Stimulated activated CD8-positive, alpha-beta memory T cell treated with anti-CD3 and anti-CD28 coated beads, Interleukin-7, amount 100 ng/mL, for 24 hours (primary cell): ENCODE data around the gene NUAK2.

Source experiments
- DNase-seq: peaks from one replicate; pipeline ENCODE4 v3.0.0-alpha.2; 2020; ENCODE audit warnings: low read depth

NUAK2 gene

DNA sequence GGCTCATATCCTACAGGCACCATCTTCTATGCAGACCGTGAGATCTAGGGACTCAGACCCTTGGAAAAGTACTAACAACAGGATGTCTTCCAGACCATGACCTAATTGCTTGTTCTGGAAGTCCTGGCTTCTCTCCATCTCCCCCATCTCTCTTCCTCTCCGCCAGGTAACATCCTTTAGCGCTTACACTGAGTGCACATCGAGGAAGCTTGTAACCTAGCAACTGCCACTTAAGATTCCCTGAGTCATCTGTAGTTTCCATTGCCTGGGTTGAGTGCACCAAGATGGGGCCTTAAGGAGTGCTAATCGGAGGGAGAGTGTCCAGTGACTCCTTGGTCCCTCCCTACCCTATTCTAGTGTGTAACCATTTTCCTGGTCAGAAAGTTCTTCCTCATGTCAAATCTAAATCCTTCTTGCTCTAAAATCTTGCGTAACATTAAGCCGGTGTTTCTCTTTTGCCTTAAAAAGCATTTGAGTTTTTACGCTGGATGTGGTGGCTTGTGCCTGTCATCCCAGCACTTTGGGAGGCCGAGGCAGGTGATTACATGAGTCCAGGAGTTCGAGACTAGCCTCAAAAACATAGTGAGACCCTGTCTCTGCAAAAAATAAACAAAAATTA is 25.5 kb upstream of the NUAK2 start:
- DNase-seq, result no peak

DNA sequence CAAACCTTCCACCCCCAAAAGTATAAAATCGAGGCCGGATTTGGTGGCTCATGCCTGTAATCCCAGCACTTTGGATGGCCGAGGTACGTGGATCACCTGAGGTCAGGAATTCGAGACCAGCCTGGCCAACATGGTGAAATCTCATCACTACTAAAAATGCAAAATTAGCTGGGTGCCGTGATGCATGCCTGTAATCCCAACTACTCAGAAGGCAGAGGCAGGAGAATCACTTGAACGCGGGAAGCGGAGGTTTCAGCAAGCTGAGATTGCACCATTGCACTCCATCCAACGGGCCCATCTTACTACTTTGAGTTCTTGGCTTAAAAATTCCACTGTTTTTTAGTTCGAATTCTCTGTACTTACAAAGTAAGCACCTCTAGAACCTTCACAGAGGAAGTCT is 24.2 kb upstream of the NUAK2 start:
- no peak for DNase-seq

DNA sequence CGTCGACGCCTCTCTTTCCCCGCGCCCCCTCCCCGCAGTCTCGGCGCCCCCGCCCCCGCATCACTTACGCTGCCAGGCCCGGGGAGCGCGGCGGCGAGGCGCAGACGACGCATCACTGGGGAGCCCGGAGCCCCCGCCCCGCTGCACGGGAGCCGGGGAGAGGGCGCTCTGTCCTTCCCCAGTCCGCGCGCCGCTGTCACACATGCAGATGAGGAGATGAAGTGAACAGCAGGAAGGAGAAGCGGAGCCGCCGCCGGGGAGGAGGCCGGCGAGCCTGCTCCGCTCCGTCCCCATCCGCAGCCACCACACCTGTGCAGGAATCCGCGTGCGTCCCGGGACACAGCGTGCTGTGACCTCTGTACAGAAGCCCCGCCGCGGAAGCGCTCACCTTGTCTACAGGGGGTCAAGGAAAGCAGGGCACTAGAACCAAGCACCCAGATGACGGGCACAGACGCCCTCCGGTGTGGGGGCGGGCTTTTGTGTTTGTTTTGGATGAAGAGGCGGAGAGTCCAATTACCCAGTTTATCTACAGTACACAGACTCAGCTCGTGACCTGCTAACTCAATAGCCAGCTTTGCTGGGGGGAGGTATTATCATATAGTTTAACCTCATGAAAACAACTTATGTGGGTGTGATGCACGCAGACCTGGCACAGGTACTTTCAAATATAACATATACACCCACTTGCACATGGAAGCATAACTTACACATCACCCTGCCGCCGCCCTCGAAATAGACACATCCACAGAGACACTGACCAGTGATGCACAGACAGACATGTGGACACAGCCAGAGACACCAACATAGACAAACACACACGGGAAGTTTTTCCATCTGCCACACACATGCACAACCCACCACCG is 22.8 kb upstream of the NUAK2 start:
- DNase-seq, result no peak

DNA sequence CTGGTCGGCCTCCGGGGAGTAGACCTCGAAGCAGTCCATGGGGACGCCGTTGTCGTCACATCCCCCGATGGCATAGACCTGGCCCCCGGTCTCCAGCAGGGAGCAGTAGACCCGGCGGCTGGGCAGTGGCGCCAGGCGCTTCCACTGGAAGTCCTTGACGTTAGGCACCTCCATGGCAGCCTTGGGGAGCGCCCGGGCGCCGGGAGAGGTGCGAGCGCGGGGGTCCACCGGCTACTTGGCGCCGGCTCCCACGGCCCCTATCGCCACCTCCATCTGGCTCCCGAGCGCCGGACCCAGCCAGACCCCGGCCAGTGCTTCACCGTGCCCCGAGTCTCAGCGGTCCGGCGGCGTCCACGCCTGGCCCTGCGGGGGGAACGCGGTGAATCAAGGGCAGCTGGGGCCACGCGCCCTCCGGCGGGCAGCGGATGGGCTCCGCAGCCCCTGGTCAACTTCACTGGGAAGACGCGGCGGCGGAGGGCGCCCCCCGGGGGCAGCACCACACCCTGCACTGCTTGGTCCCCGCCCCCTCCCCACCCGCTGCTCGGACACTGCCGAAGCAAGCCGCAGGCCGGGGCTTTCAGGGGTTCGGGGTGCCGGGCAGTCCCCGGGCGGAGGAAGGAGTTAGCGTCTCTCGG is 22.0 kb upstream of the NUAK2 start:
- no peak for DNase-seq

DNA sequence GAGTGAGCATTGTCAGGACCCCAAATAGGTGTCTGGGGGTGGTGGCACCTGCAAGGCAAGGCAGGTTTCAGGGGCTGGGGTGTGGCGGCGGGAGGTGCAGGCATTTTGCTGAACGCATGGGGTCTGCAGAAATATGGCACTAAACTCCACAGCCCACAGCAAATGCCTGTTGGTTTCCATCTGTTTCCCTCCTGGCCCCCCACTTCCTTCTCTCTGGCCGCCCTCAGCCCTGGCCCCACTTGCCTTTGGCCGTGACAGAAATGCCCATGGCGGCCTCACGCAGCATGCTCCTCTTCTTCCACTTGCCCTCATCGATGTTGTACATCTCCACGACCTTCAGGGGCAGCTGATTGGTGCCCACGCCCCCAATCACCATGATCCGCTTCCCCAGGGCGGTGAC is 21.4 kb upstream of the NUAK2 start:
- DNase-seq, result no peak

DNA sequence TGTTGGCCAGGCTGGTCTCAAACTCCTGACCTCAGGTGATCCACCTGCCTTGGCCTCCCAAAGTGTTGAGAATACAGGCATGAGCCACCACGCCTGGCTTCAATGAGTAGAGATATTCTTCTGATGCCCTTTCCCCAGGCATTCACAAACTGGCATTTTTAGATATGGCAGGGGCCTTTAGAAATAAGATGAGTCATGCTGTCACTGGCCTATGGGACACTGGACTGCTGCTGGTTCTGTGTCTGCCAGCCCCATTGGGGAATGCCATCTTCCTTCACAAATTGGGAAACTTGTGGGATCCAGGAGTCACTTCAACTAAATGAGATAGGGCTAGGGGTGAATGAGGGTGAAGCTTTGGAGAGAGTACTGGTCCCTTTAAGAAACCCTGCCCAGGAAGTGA is 19.1 kb upstream of the NUAK2 start:
- DNase-seq, result no peak

DNA sequence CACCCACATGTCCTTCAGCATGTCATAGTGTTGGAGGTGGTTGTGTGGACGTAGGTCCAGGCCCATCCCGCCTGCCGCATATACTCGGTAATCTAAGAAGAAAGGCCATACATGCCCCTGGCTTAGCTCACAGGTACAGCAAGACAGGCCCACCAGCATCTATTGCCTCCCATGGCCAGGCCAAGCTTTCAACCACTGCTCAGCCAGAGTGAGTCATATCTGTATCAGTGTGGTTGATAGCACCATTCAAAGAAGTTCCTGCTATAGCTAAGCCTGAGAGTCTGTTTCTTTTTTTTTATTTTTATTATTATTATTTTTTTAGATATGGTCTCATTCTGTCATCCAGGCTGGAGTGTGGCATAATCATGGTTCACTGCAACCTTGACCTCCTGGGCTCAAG is 18.2 kb upstream of the NUAK2 start:
- no peak for DNase-seq

DNA sequence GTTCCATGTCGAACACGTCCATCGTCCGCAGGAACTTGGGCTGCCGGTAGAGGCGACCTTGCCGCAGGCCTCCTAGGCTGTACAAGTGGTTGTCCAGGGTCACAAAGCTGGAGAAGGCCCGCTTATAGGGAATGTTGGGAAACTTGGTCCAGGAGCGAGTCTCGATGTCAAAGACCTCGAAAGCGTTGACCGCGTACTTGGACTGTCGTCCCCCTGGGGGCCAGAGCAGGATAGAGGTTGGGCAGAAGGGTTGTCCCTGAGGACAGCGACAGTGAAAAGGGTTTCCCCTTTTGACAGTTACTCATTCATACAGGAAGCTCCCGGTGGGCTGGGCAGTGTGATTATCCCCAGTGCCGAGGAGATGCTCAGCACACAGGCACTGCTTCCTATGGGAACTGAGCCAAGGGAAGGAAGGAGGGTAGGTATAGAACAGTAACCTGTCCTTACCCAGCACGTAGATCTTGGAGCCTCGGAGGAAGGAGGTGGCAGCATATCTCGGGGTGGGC is 17.7 kb upstream of the NUAK2 start:
- no peak for DNase-seq

DNA sequence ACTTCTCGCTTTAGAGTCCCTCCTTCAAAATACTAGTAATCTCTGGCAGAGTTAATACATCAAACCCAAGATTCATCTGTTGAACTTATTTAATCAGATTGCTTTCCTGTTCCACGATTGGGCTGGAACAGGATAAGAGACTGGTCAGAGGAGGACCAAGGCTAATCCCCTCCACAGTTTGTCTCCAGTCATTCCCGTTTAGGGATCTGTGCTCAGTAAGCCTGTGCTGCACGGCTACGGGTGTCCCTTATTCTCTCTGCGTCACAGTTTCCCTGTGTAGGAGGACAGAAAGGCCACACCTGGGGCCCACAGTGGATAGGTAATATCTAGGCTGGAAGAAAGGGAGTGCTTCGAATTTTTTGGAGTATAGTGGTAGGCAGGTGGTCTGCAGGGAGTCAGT is 16.5 kb upstream of the NUAK2 start:
- no peak for DNase-seq

DNA sequence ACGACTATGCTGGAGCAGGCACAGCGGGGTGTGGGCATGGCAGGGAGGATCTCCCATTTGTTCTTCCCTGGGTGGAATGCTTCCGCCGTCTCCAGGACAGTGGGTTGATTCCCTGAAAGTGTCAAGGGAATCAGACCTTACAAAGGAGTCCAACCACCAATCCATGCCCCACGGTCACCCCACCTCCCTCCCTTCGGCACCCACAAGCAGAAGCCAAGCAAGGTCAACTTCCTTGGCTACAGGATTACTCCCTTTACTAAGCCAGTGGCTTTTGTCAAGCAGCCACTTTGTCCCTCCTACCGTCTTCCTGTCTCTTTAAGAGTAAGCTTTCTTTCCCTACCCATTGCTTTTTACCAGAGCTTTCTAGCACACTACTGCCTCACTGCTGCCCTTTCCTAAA is 15.9 kb upstream of the NUAK2 start:
- DNase-seq, result no peak

DNA sequence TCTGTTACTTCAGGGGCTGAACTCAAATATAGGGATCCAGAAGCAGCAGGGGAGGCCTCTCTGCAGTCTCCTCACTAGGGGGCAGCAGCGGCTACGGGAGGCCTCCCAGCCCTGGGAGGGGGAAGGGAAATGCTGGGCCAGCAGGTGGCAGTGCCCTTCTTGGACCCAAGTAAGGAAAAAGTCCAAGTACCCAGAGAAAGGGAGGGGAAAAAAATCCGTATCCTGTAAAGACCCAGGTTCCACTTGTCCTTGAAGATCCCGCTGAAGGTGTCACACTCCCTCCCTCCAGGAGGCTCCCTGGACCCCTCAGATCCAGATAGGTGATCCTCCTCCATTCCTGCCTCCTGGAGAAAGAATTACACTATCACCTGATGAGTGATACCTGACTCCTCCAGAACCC is 14.1 kb upstream of the NUAK2 start:
- DNase-seq, result peak; percentile 55

DNA sequence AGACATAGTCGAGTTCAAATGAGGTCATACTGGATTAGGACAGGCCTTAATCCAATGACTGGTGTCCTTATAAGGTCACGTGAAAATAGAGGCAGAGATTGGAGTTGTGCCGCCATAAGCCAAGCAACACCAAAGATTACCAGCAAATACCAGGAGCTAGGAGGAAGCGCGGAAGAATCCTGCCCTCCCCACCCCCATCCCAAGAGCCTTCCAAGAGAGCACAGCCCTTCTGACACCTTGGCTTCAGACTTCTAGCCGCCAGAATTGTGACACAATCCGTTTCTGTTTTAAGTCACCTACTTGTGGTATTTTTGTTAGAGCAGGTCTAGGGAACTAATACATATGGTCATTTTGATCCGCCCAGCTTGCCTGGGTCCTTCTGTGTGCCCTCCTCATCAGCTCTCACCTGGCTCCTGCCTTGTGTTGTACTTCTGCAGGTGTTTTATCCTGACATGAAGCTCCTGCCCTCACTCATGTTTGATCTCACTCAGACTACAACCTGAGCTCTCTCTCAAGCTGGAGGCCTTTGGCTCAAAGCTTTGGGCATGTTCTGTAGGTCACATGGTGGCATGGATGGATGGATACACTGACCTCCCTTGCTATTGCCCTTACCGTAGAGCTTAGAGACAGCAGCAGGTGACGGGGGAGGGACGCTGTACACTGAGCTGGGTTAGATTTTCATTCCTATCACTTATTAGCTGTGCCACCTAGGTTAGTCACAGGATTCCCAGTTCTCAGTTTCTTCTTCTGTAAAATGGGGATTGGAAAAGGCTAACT is 10.7 kb upstream of the NUAK2 start:
- no peak for DNase-seq

DNA sequence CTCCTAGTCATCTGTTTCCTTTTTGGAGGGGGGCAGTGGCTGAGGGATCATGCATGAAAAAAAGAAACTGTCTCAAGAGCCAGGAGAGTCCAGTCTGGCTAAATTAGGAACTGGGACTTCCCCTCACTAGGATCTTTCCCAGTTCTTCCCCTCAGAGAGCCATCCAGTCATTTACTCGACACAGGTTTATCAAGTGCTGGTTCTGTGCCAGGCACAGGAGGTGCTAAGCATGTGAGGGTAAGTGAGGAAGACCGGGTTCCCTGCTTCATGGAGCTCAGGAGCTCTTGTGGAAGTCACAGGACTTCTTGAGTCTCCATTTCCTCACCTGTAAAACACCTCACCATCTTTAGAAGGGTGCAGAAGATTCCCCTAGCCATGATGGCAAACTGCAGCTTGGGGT is 8.6 kb upstream of the NUAK2 start:
- DNase-seq, result no peak

DNA sequence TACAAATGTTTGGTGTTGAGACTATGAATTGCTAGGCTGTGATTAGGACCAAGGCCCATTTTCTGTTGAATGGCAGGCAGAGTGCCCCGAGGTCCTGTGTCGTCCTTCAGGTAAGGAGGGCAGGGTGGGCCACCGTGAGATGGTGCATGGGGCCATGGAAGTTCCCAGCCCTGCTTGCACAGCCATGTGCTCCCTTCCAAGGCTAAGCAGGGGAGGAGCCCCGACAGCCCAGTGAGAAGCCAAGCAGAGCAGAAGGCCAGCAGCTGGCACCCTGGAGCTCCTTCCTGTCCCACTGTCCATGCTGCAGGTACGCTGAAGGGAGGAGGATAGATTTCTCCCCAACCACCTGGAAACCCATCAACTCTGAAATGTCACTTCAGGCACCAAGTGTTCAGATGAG is 8.2 kb upstream of the NUAK2 start:
- no peak for DNase-seq

DNA sequence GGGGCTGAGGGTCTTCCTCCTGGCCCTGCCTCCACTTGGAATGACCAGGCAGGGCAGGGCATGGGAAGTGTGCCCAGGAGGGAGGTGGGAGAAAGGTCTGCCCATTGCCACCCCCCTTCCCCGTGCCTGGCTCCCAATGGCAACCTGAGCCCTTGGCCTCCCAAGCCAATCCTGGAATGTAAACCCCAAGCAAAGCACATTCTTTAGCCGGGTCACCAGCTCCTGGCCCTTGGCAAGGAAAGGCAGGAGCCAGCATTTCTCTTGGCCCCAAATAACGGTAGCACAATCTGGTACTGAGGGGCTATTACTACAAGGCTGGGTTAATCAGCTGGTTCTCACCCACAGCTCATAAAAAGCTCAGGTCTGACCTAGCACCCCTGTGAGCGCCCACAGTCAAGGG is 6.9 kb upstream of the NUAK2 start:
- DNase-seq, result no peak

DNA sequence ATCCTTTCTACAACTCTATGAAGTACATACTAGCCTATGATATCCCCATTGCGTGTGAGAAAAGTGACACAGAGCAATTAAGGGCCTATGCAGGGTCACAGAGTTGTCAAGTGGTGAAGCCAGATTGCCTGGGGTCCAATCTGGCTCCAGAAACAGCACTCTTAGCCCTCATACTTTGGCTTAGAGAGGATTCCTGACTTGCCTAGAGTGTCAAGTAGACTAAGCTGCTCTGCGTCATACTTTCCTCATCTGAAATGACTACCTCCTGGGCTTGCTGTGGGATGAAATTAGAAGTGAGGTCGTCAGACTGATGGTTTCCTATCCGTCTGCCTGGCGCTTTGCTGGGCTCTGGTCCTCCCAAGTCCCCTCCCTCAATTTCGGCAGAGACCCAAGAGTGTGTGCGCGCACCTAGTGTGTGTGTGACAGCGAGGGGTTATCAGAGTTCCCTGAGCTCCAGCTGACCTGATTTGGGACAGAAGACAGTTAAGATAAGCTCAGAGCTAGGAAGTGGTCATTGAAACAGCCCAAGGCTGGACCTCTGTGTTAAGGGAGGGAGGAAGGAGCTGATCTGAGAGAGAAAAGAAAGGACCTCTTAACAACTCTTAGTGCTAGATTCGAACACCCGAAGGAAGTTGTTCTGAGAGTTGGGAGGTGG is 5.4 kb upstream of the NUAK2 start:
- no peak for DNase-seq

DNA sequence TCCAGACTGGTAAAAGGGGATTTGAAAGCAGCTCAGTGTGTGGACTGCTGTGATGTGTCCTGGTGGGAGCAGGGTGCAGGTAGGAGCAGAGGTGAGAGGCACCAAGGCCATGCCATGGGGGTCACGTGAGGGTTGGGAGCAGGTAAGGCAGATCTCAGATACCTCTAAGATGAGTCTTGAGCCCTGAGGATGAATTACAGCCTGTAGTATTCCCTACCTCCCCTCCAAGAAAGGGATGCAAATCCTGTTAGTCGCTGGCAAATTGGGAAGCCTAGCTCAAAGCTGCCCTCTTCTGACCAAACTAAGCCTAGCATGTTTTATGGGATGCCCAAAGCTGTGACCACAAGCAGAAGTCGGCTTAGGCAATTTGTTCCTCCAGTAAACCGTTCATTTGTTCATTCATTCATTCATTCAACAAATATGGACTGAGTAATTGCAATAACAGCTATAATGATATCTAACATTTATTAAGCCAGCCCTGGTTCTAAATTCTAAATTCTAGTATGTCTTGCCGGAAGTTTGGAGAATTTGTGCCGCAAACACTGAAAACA is 3.9 kb upstream of the NUAK2 start:
- no peak for DNase-seq

DNA sequence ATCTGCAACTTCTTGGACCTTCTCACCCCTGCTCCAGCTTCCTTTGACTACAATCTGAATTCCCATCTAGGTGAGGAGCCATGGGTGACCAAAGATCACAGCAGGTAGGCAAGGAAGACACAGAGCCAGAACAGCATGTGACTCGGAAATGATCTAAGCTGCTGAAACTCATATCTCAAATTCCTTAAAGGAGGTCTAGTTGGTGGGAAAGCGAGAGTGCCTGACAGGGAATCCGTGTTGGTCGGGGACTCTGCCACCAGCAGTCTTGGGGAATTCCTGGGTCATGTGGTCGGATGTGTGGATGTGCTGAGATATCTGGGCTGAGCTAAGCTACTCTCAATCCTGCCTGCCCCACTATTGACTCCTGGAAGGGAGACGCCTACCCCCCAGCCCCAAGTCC is 3.2 kb upstream of the NUAK2 start:
- no peak for DNase-seq

DNA sequence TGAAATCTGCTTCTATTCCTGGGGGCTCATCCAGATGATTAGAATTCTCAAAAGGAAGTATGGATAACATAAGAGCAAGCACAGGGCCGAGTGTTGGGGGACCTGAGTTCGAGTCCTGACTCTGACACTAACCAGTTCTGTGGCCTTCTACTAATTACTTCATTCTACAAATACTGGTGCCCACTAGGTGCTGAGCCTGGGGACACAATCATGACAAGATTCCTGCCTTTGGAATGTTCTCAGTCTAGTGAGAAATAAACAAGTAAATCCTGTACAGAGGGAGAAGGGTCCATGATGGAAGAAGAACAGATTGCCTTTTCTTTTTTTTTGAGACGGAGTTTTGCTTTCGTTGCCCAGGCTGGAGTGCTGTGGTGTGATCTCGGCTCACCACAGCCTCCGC is 2.2 kb upstream of the NUAK2 start:
- DNase-seq, result no peak

DNA sequence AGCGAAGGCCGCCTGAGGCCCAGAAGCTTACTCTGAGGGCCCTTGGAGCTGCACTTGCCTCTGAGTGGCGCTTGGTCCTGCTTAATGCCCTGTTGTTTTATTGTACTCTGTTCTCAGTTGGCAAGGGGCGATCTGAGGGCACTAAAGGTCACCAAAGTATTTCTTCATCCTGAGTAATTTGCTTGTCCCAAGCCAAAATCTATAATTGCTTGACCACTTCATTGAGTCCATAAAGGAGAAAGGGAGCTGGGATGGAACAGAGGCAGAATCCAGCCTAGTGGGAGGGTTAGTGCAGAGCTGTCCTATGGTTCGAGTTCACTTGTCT is 376 bp upstream of the NUAK2 start:
- no peak for DNase-seq

DNA sequence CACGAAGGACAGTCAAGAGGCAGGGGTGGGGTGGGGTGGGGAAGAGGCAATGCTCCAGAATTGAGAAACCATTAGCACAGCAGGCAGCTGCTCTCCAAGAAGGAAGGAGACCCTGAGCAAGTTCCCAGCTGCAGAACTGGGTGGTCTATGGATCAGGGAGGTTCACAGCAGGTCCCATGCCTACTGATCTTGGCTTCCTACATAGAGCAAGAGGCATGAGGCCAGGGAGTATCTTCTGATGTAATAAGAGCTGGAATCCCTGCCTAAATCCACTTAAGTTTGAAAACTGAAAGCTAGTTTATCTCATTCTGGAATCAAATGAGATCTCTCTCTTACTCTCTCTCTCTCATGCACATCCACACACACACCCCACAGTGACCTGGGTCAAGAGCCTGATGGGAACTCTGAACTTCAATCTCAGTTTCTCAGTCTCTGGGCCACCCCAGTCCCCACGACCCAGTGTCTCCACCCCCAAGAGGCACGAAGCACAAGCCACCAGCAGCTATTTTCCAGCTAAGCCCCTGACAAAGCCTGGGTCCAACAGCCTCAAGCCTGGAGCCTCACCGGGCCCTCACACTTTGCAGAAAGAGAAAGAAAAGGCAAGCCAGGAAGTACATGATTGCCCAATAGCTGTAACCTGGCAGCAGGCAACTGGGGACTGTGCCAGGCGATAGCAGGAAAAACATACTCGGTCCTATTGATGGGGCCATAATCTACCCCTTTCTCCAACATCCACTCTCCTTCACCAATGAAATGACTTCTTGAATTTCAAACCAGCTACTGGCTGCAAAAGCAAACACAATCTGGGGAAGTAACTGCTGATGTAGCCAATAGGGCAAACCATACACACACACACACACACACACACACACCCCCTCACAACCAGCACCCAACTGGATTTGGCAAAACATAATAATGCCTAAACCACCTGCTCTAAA is 2.2 kb downstream of the NUAK2 start:
- DNase-seq, result no peak
